Endothelial cell of umbilical vein (primary cell): ENCODE data around the gene SLC12A3. TPM values are rescaled to one million over a fixed set of nuclear protein-coding genes. Genes with fewer than 3 reads are reported as not detected.

Source experiments
- BruUV-seq: library from RNA; stranded (reverse); fragments of 400-500 nt; replicated peaks from 2 replicates; lab custom pipeline; 2021; lab: Mats Ljungman, UMichigan
- CTCF ChIA-PET: fragments of 300-600, 350-600 bp; sonication (Branson Sonifier 250); formaldehyde crosslinking; loops from one replicate; lab custom pipeline; 2021; ENCODE audit warnings: antibody characterized with exemption, inconsistent platforms; lab: Charles Lee
- POLR2A ChIA-PET: fragments of 300-600, 350-600 bp; sonication (Branson Sonifier 250); formaldehyde crosslinking; loops from one replicate; lab custom pipeline; 2021; ENCODE audit warnings: antibody characterized with exemption, inconsistent platforms; lab: Charles Lee
- DNase-seq: peaks from one replicate; pipeline ENCODE4 v3.0.0-alpha.2; 2011; ENCODE audit warnings: low read depth, low spot score
- FAIRE-seq: peaks from 2 replicates; lab custom pipeline; 2011; peaks lifted over from hg19 to GRCh38; lab: Jason Lieb, UNC
- H2AFZ ChIP-seq: 2 replicates; pipeline ENCODE4 v1.6.0; 2012; ENCODE audit warnings: low read depth, low read length, control low read depth, inconsistent platforms
- H3K27ac ChIP-seq: 2 replicates; pipeline ENCODE4 v1.5.1; 2011; ENCODE audit warnings: low read depth, mild to moderate bottlenecking, control low read depth, low read length, moderate library complexity; ENCODE audit not compliant: insufficient read depth
- H3K27me3 ChIP-seq, 2 experiments: 2 replicates each; pipeline versions ENCODE4 v1.6.0 to v1.6.1; 2011; ENCODE audit warnings: low read length in 2 of 2, mixed read lengths in 1 of 2; ENCODE audit not compliant: control insufficient read depth in 2 of 2, insufficient read depth in 2 of 2
- H3K36me3 ChIP-seq, 2 experiments: 2 replicates in 1 of 2; 3 replicates in 1 of 2; pipeline ENCODE4 v1.5.1; 2011; ENCODE audit warnings: low read length in 2 of 2, mild to moderate bottlenecking in 1 of 2, moderate library complexity in 1 of 2; ENCODE audit not compliant: control insufficient read depth in 2 of 2, insufficient read depth in 2 of 2; ENCODE audit errors: extremely low read depth in 1 of 2
- H3K4me1 ChIP-seq: 3 replicates; pipeline ENCODE4 v1.5.1; 2011; ENCODE audit warnings: mild to moderate bottlenecking, low read length; ENCODE audit not compliant: control insufficient read depth, insufficient read depth; ENCODE audit errors: extremely low read depth
- H3K4me2 ChIP-seq: 2 replicates; pipeline ENCODE4 v1.6.1; 2011; ENCODE audit warnings: low read length, control low read depth, mixed read lengths; ENCODE audit not compliant: insufficient read depth
- H3K4me3 ChIP-seq, 3 experiments: fragments of 200-600 bp in 1 of 3; sonication (generic), shearing (Covaris generic) in 1 of 3; replicated peaks in 1 of 3; 2 replicates each; pipeline ENCODE4 v1.5.1; 2011 to 2016; ENCODE audit warnings: control low read depth in 3 of 3, low read length in 3 of 3, mild to moderate bottlenecking in 2 of 3, inconsistent platforms in 1 of 3, low read depth in 1 of 3, moderate library complexity in 1 of 3; ENCODE audit not compliant: insufficient read depth in 1 of 3
- H3K79me2 ChIP-seq: 2 replicates; pipeline ENCODE4 v1.6.0; 2012; ENCODE audit warnings: low read length, inconsistent platforms; ENCODE audit not compliant: control insufficient read depth, insufficient read depth
- H3K9ac ChIP-seq: replicated peaks from 2 replicates; pipeline ENCODE3; 2011; ENCODE audit warnings: low read length, control low read depth; ENCODE audit not compliant: insufficient read depth; ENCODE audit errors: extremely low read depth
- H3K9me1 ChIP-seq: replicated peaks from 3 replicates; pipeline ENCODE4 v1.6.0; 2011; ENCODE audit warnings: mild to moderate bottlenecking, low read length; ENCODE audit not compliant: control insufficient read depth, insufficient read depth; ENCODE audit errors: extremely low read depth
- H3K9me3 ChIP-seq: replicated peaks from 2 replicates; pipeline ENCODE4 v1.5.1; 2012; ENCODE audit warnings: low read length, inconsistent platforms; ENCODE audit not compliant: control insufficient read depth, insufficient read depth
- H4K20me1 ChIP-seq: replicated peaks from 2 replicates; pipeline ENCODE3; 2011; ENCODE audit warnings: mild to moderate bottlenecking, low read length; ENCODE audit not compliant: control insufficient read depth, insufficient read depth; ENCODE audit errors: extremely low read depth
- CTCF ChIP-seq, 2 donors: IDR thresholded peaks; 1 replicate in 1 of 2; 2 replicates in 1 of 2; pipeline ENCODE4 v1.5.1; 2011; ENCODE audit warnings: low read length in 2 of 2, mild to moderate bottlenecking in 2 of 2, moderate library complexity in 2 of 2, control low read depth in 1 of 2, inconsistent platforms in 1 of 2, low read depth in 1 of 2; ENCODE audit not compliant: insufficient read depth in 1 of 2; ENCODE audit errors: extremely low read depth in 1 of 2
- EZH2 ChIP-seq: IDR thresholded peaks from 2 replicates; pipeline ENCODE4 v1.6.1; 2012; ENCODE audit warnings: borderline replicate concordance, low read depth, mild to moderate bottlenecking, moderate library complexity, low read length, inconsistent platforms; ENCODE audit not compliant: severe bottlenecking
- FOS ChIP-seq: IDR thresholded peaks from 2 replicates; pipeline ENCODE4 v1.6.1; 2011; ENCODE audit warnings: mild to moderate bottlenecking, low read length, moderate library complexity, borderline replicate concordance; ENCODE audit not compliant: insufficient read depth
- GATA2 ChIP-seq: IDR thresholded peaks from 2 replicates; pipeline ENCODE4 v1.7.0; 2011; ENCODE audit warnings: low read depth, mild to moderate bottlenecking, moderate library complexity, mixed read lengths, low read length; ENCODE audit not compliant: insufficient read length, insufficient read depth
- JUN ChIP-seq: IDR thresholded peaks from 2 replicates; pipeline ENCODE4 v1.6.1; 2011; ENCODE audit warnings: borderline replicate concordance, low read depth; ENCODE audit not compliant: insufficient read length, insufficient read depth
- MAX ChIP-seq: IDR thresholded peaks from 2 replicates; pipeline ENCODE4 v1.6.1; 2011; ENCODE audit not compliant: insufficient read depth, insufficient read length
- MYC ChIP-seq: IDR thresholded peaks from one replicate; pipeline ENCODE4 v1.6.1; 2011; ENCODE audit warnings: mild to moderate bottlenecking, low read depth, low read length
- POLR2A ChIP-seq: IDR thresholded peaks from 2 replicates; pipeline ENCODE4 v1.6.1; 2012; ENCODE audit warnings: low read depth, mild to moderate bottlenecking, control low read depth, low read length
- POLR2AphosphoS5 ChIP-seq: IDR thresholded peaks from 2 replicates; pipeline ENCODE4 v1.6.1; 2012; ENCODE audit warnings: low read depth, mild to moderate bottlenecking, control low read depth, low read length, moderate library complexity; ENCODE audit not compliant: insufficient read depth
- dilution Hi-C: fragments of 300-500 bp; cut with MboI; formaldehyde crosslinking; loops from one replicate; pipeline ENCODE4 v1.15.0; 2019; ENCODE audit warnings: low sequenced_read_pairs; ENCODE audit not compliant: extremely low pct_ligation_motif_present
- intact Hi-C: fragments of 100-400 bp; cut with micrococcal nuclease; formaldehyde crosslinking; loops from one replicate; pipeline ENCODE4 v1.10.0; 2022
- polyA plus RNA-seq, 4 experiments: library from polyadenylated mRNA; depleted of rRNA in 3 of 4; stranded (reverse) in 3 of 4; unstranded in 1 of 4; fragments of >200 nt; gene quantifications; 2 replicates each; pipeline versions ENCODE4 v1.2.1 to v1.2.3, GENCODE V29; 2011 to 2012; ENCODE audit warnings: missing spikeins in 1 of 4
- total RNA-seq: library from RNA; stranded (reverse); gene quantifications from 2 replicates; pipeline ENCODE4 v1.2.3, GENCODE V29; 2021

The SLC12A3 gene
- total and polyA plus RNA-seq, 2 donors (not counting 3 experiments of a cell fraction or from before 2014, with no cell fraction given): not detected

GRCh38 chr16:56948234-56948633 is 83.2 kb downstream of the SLC12A3 start:
- H3K9me3 ChIP-seq: no peaks in the 10 kb centered on the region
- intact Hi-C loops: no loop called here
- ChIA-PET CTCF (interaction anchor here (1.3 to 2.0 kb wide), 3 partner anchors 9 to 155 kb away, joined by 6 to 9 read pairs (median 6); no protein-coding TSS in a partner anchor), POLR2A (no interaction called here)
- H3K4me2 ChIP-seq: no peak overlapping the region
- H3K4me3 ChIP-seq: no peak overlapping the region
- H3K27ac ChIP-seq: no peak overlapping the region
- H3K27me3 ChIP-seq: no peaks in the 10 kb centered on the region
- BruUV-seq: no TSS peak
- dilution Hi-C loops: no loop called here
- TF ChIP-seq GATA2 (no peak), MYC (no peak), FOS (no peak), MAX (no peak), JUN (no peak), POLR2A (no peak), CTCF (IDR thresholded peaks at IDR 0.05; ENCODE audit: extremely low read depth in 1 of 2, insufficient read depth in 1 of 2, low read depth in 1 of 2, low read length in 2 of 2) (no peak), EZH2 (no peak), POLR2AphosphoS5 (no peak)
- no peak overlapping the region for H2AFZ ChIP-seq
- no peaks in the 10 kb centered on the region for H3K9me1 ChIP-seq
- FAIRE-seq (no peak), DNase-seq (no peak)
- H3K79me2 ChIP-seq: no peaks in the 10 kb centered on the region
- peaks cover 13 to 15% of the 10 kb centered on the region in 2 experiments for H3K36me3 ChIP-seq
- no peaks in the 10 kb centered on the region for H4K20me1 ChIP-seq
- H3K9ac ChIP-seq: no peak overlapping the region
- H3K4me1 ChIP-seq: no peaks in the 10 kb centered on the region
